ENCODE measurements around the gene ALK.
A peak's percentile ranks its signal among the peaks of the same experiment; 100 is the strongest.

Gene ALK

DNA sequence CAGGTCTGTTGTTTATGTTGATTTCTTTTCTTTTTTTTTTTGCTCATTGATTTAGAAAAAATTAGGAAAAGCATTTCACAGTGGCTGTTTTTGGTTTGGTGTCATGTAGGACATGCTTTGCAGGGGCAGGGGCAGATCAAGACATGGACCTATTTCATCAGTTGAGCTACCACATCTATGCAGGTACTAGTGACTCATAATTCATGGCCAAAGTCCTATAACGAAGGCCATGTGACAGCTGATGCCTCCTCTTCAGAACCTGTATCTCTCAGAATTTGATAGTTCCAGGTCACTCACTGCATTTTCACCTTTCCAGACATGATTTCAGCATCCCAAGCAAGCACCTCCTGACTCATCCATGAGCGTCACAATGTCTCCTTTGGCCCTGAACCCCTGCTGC is 195.8 kb downstream of the ALK start:
- ChIA-PET POLR2A (no interaction called here), CTCF (interaction anchor here (0.9 to 1.5 kb wide), 3 partner anchors 10 to 416 kb away, joined by 3 to 4 read pairs (median 3); no protein-coding TSS in a partner anchor)
- no peak for DNase-seq (ENCODE audit: extremely low spot score)
- TF ChIP-seq, protein P1, sequence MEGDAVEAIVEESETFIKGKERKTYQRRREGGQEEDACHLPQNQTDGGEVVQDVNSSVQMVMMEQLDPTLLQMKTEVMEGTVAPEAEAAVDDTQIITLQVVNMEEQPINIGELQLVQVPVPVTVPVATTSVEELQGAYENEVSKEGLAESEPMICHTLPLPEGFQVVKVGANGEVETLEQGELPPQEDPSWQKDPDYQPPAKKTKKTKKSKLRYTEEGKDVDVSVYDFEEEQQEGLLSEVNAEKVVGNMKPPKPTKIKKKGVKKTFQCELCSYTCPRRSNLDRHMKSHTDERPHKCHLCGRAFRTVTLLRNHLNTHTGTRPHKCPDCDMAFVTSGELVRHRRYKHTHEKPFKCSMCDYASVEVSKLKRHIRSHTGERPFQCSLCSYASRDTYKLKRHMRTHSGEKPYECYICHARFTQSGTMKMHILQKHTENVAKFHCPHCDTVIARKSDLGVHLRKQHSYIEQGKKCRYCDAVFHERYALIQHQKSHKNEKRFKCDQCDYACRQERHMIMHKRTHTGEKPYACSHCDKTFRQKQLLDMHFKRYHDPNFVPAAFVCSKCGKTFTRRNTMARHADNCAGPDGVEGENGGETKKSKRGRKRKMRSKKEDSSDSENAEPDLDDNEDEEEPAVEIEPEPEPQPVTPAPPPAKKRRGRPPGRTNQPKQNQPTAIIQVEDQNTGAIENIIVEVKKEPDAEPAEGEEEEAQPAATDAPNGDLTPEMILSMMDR (IDR thresholded peaks at IDR 0.05; ENCODE audit: control extremely low read depth, extremely low read depth, low read depth, missing control alignments): no peak

DNA sequence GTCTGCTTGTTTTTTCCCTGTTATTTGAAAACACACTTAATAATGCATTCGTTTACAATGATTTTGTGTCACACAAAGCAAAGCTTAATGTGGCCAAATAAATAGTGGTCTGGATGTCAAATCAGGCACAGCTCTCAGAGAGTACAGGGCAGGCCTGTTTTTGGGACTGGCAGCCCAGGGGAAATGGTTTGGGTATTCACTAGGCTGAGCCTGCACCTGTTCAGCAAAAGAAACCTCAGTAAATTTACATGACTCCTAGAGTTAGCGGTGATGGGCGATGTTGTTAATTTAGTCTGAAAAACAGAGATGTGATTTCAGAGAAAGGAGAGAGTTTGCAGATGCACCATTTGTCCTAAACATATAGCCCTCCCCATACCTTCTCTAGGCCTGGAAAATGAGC is 197.1 kb downstream of the ALK start:
- DNase-seq (ENCODE audit: extremely low spot score): no peak
- POLR2A ChIA-PET: no interaction called here
- CTCF ChIA-PET: interaction anchor here (1.0 to 2.1 kb wide), 4 partner anchors 8 to 31 kb away, joined by 3 to 4 read pairs (median 3); no protein-coding TSS in a partner anchor
- TF ChIP-seq, protein P1 (IDR thresholded peaks at IDR 0.05; ENCODE audit: control extremely low read depth, extremely low read depth, low read depth, missing control alignments): no peak

DNA sequence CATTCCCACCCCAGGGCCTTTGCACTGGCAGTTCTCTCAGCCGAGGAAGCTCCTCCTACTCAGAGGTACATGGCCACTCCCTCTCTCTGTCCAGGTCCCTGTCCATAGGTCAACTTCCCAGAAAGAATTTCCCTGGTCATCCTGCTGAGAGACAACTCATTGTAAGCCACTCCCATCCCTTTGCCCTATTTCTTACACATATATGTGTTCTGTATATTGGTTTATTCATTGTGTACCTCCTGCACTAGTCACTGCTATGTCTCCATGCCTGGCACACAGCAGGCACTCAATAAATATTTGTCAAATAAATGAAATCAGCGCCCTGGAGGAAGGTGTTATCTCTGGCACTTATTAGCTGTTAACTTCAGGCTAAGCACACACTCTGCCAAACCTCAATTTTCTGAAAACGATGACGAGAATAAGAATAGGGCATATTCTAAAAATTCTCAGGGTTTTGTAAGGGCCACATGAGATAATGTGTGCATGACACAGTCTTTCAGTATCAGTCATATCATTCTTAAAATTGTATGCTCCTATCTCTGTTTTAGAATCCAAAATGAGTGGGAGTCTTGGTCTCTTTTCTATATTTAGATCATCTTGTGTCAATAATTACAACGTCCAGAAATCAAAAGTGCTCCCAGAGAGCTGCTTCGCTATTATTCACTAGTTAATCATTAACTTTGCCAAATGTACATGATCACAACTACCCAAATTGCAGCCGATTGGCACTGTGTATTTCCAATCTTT is 198.0 kb downstream of the ALK start:
- TF ChIP-seq, protein P1 (IDR thresholded peaks at IDR 0.05; ENCODE audit: control extremely low read depth, extremely low read depth, low read depth, missing control alignments): no peak
- DNase-seq (ENCODE audit: extremely low spot score): peak; percentile 58
- ChIA-PET POLR2A (no interaction called here), CTCF (interaction anchor here (1.0 to 2.1 kb wide), 5 partner anchors 11 to 414 kb away, joined by 3 to 4 read pairs (median 3); no protein-coding TSS in a partner anchor)

DNA sequence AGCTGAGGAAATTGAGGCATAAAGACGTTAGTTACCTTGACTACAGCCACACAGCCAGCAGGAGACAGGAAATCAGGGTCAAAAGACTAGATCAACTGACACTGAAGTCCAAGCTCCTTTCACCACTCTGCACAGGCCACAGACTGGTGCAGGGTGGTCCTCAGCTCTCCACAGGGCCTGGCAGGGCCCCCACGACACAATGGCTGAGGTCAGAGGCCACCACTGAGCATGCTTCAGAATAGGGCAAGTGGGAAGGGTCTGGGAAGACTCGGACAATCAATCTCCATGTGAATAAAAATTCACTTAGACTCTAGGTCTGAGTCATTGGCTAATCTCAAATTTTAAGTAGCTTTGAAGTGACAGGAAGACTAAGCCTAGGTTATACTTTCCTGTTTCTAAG is 201.7 kb downstream of the ALK start:
- TF ChIP-seq, protein P1 (IDR thresholded peaks at IDR 0.05; ENCODE audit: control extremely low read depth, extremely low read depth, low read depth, missing control alignments): no peak
- POLR2A ChIA-PET: no interaction called here
- no peak for DNase-seq (ENCODE audit: extremely low spot score)
- CTCF ChIA-PET: interaction anchor here (1.3 to 1.4 kb wide), 4 partner anchors 8 to 69 kb away, joined by 3 to 4 read pairs (median 3); no protein-coding TSS in a partner anchor

DNA sequence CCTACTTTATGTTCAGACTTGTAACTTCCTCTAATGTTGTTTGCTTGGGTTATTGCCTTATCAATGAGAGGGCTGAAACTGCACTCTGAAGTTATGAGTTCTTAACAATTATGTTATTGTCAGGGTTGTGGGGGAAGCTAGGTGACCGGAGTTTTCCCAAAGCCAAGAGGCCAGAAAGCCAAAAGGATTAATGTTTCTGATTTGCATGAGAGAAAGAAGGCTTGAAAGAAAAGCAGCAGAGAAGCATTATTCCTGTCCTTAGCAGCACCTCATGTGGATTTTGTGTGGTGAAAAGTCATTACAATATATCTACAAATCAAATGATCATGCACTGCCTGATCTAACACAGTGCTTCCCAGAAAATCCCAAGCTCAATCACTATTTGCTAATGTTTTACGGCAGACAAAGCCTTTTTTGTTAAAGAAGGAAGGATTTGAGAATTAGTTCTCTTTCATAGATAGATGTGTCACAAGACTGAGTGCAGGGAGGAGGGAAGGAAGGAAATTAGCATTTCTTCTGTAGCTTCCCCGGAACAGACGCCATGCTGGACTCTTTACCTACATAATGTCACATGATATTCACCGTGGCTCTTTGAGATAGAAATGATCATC is 203.2 kb downstream of the ALK start:
- DNase-seq (ENCODE audit: extremely low spot score): no peak
- ChIA-PET CTCF (interaction anchor here (1.3 to 1.5 kb wide), 3 partner anchors 9 to 33 kb away, joined by 3 to 4 read pairs (median 3); no protein-coding TSS in a partner anchor), POLR2A (no interaction called here)
- TF ChIP-seq, protein P1 (IDR thresholded peaks at IDR 0.05; ENCODE audit: control extremely low read depth, extremely low read depth, low read depth, missing control alignments): no peak

DNA sequence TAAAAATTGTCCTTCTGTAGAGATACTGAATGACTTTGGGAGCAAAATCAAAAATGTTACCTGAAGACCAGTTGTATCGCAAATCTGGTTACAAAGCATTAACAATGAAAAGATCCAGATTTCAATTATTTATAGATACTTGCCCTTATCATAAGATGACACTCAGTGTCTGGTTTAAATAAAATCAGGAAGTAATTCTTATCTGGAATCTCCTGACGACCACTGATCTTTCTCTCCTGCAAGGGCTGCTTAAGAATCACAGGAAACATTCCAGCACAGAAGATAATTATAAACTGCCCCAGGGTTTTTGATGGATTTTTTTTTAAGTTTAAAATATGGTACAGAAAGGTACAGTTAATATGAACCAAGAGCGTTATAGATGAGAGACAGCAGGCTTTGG is 205.7 kb downstream of the ALK start:
- POLR2A ChIA-PET: no interaction called here
- CTCF ChIA-PET: interaction anchor here (1.0 kb wide), 1 partner anchor 9 kb away, joined by 3 read pairs; no protein-coding TSS in a partner anchor

More for the DNA sequence above, 205.7 kb downstream of the ALK start:
- no peak for DNase-seq (ENCODE audit: extremely low spot score)
- TF ChIP-seq, protein P1 (IDR thresholded peaks at IDR 0.05; ENCODE audit: control extremely low read depth, extremely low read depth, low read depth, missing control alignments): no peak

Measured in GM10248 (cell line).